Uterus (tissue), 2 donors: ENCODE results near the gene C6.

Experiments
- POLR2A ChIP-seq, 2 donors: fragments of 450-650 bp; IDR thresholded peaks; one replicate each; pipeline ENCODE4 v1.6.1; 2016; ENCODE audit warnings: antibody characterized with exemption in 2 of 2, mild to moderate bottlenecking in 1 of 2, moderate library complexity in 1 of 2
- TF ChIP-seq, protein P1 (sequence below), 4 experiments: fragments of 200-600 bp in 2 of 4; fragments of 450-650 bp in 2 of 4; sonication (generic) in 2 of 4; IDR thresholded peaks; one replicate each; pipeline ENCODE4 v1.5.1; 2016 to 2019; ENCODE audit warnings: antibody characterized with exemption in 4 of 4, mild to moderate bottlenecking in 2 of 4, moderate library complexity in 1 of 4

DNA sequence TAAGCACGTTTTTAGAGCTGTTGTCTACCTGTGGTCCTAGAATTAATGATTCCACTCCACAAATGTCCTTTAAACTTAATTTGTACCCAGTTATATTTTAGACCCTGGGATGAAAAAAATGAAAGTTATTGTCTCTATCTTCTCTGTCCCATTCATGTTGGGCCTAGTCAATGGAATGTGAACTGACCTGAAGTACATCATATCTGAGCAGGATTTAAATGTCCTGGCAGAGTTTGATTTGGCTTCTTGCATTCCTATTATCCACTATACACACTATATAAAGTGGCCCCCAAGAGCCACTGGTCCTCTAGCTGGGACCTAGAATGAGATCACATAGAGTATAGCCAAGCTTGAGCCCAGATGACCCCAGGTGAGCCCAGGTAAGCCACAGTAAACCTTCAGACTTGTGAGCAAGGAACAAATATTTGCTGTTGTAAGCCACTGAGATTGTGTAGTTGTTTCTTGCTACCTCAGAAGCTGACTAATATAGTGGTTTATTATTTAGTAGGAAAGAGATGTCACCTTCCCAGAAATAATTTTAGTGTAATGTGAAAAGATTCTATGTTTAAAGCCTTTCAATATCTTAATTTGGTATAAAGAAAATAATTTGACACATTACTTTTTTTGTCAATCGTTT is 37.1 kb upstream of the C6 start:
- TF ChIP-seq, protein P1, sequence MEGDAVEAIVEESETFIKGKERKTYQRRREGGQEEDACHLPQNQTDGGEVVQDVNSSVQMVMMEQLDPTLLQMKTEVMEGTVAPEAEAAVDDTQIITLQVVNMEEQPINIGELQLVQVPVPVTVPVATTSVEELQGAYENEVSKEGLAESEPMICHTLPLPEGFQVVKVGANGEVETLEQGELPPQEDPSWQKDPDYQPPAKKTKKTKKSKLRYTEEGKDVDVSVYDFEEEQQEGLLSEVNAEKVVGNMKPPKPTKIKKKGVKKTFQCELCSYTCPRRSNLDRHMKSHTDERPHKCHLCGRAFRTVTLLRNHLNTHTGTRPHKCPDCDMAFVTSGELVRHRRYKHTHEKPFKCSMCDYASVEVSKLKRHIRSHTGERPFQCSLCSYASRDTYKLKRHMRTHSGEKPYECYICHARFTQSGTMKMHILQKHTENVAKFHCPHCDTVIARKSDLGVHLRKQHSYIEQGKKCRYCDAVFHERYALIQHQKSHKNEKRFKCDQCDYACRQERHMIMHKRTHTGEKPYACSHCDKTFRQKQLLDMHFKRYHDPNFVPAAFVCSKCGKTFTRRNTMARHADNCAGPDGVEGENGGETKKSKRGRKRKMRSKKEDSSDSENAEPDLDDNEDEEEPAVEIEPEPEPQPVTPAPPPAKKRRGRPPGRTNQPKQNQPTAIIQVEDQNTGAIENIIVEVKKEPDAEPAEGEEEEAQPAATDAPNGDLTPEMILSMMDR (IDR thresholded peaks at IDR 0.05) = no peak
- no peak for TF ChIP-seq POLR2A (IDR thresholded peaks at IDR 0.05)
